ENCODE measurements around the gene B3GALT4.

DNA sequence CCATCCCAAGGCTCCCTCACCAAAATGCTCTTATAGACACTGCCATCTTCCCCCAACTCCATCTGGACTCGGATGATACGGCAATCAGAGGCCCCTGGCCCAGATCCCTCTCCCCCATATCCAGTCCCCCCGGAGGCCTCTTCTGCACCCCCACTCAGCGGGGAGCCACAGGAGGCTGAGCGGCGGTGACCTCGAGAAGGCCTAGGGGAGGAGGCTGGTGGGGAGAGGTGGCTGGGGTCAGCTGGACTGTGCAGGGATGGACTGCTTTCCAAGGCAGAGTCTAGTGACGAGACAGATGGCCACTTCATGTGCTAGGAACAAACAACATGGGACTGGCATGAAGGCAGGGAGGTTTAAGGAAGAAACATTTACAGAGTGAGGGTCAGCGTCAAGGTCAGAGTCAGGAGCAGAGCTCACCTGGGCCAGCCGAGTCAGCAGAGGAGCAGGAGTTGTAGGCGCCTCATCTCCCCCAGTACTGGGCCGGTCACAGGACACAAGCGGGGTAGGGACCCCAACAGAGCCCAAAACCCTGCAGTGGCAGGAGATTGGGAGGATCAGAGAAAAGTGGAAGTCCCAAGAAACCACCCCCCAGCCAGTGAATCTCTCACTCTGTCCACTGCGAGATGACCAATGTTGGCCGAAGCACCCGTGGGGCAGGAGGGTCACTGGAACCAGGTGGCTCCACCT lies 16.2 kb downstream of the B3GALT4 start:
- TF ChIP-seq, protein P1, sequence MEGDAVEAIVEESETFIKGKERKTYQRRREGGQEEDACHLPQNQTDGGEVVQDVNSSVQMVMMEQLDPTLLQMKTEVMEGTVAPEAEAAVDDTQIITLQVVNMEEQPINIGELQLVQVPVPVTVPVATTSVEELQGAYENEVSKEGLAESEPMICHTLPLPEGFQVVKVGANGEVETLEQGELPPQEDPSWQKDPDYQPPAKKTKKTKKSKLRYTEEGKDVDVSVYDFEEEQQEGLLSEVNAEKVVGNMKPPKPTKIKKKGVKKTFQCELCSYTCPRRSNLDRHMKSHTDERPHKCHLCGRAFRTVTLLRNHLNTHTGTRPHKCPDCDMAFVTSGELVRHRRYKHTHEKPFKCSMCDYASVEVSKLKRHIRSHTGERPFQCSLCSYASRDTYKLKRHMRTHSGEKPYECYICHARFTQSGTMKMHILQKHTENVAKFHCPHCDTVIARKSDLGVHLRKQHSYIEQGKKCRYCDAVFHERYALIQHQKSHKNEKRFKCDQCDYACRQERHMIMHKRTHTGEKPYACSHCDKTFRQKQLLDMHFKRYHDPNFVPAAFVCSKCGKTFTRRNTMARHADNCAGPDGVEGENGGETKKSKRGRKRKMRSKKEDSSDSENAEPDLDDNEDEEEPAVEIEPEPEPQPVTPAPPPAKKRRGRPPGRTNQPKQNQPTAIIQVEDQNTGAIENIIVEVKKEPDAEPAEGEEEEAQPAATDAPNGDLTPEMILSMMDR (IDR thresholded peaks at IDR 0.05 in 2 of 3, conservative IDR thresholded peaks at IDR 0.05 in 1 of 3; ENCODE audit: borderline replicate concordance in 1 of 3, insufficient read depth in 1 of 3, low read depth in 2 of 3, low read length in 2 of 3), result no peak
- TF ChIP-seq EZH2phosphoT487 (IDR thresholded peaks at IDR 0.05; ENCODE audit: borderline replicate concordance) (no peak), EZH2 (IDR thresholded peaks at IDR 0.05) (no peak)

Measured in HCT116 (cell line).